DOHH2 (cell line): ENCODE data around the gene PAIP1.
"Not testable (repeated sequence)": the region's sequence is repeated elsewhere in the genome, so short reads cannot be mapped to it uniquely, and the experiment has no call there.

Source experiments
- H3F3A ChIP-seq: fragments of 200-600 bp; sonication (generic), shearing (Covaris generic); 2 replicates; pipeline ENCODE4 v1.6.0; 2016; ENCODE audit warnings: antibody characterized with exemption, mild to moderate bottlenecking; ENCODE audit not compliant: control insufficient read depth, insufficient read depth
- H3K27ac ChIP-seq: fragments of 200-600 bp; sonication (generic); 2 replicates; pipeline ENCODE4 v1.5.1; 2014; ENCODE audit warnings: low read depth, mild to moderate bottlenecking, low read length, moderate library complexity
- H3K27me3 ChIP-seq: fragments of 200-600 bp; sonication (generic); 2 replicates; pipeline ENCODE4 v1.6.1; 2014; ENCODE audit warnings: mild to moderate bottlenecking, low read length, mixed read lengths; ENCODE audit not compliant: control insufficient read depth
- H3K36me3 ChIP-seq: fragments of 200-600 bp; sonication (generic); 2 replicates; pipeline ENCODE4 v1.6.1; 2014; ENCODE audit warnings: mild to moderate bottlenecking, low read length, moderate library complexity, mixed read lengths; ENCODE audit not compliant: control insufficient read depth
- H3K4me1 ChIP-seq: fragments of 200-600 bp; sonication (generic); 2 replicates; pipeline ENCODE4 v1.6.1; 2014; ENCODE audit warnings: mild to moderate bottlenecking, low read length, mixed read lengths; ENCODE audit not compliant: control insufficient read depth
- H3K4me2 ChIP-seq: fragments of 200-600 bp; sonication (generic); 2 replicates; pipeline ENCODE4 v1.6.0; 2014; ENCODE audit warnings: mild to moderate bottlenecking, low read length, moderate library complexity
- H3K4me3 ChIP-seq: fragments of 200-600 bp; sonication (generic); 2 replicates; pipeline ENCODE4 v1.5.1; 2014; ENCODE audit warnings: mild to moderate bottlenecking, low read length, mixed read lengths
- H3K79me2 ChIP-seq: fragments of 200-600 bp; sonication (generic); 2 replicates; pipeline ENCODE4 v1.6.1; 2014; ENCODE audit warnings: mild to moderate bottlenecking, low read length, mixed read lengths; ENCODE audit not compliant: control insufficient read depth
- H3K9me2 ChIP-seq: fragments of 200-600 bp; sonication (generic); replicated peaks from 2 replicates; pipeline ENCODE4 v1.6.1; 2014; ENCODE audit warnings: mild to moderate bottlenecking, low read length, mixed read lengths; ENCODE audit not compliant: control insufficient read depth
- H3K9me3 ChIP-seq: fragments of 200-600 bp; sonication (generic); 2 replicates; pipeline ENCODE4 v1.6.1; 2014; ENCODE audit warnings: antibody characterized with exemption, low read length, mixed read lengths; ENCODE audit not compliant: control insufficient read depth, insufficient read depth
- H4K20me1 ChIP-seq: fragments of 200-600 bp; sonication (generic); 2 replicates; pipeline ENCODE4 v1.6.0; 2014; ENCODE audit warnings: low read depth, mild to moderate bottlenecking, antibody characterized with exemption, low read length, moderate library complexity; ENCODE audit not compliant: control insufficient read depth, insufficient read depth
- EZH2phosphoT487 ChIP-seq: fragments of 200-600 bp; sonication (generic); IDR thresholded peaks from 2 replicates; pipeline ENCODE4 v1.6.1; 2017; ENCODE audit warnings: borderline replicate concordance, mild to moderate bottlenecking, antibody characterized with exemption, low read length, moderate library complexity, mixed read lengths
- TF ChIP-seq, protein P1 (sequence below): fragments of 200-600 bp; sonication (generic); IDR thresholded peaks from one replicate; pipeline ENCODE4 v1.5.1; 2014; ENCODE audit warnings: antibody characterized with exemption, mild to moderate bottlenecking, low read depth, low read length; ENCODE audit not compliant: poor library complexity, severe bottlenecking

The PAIP1 gene

GRCh38 chr5:43561356-43561755 lies 4.5 kb upstream of the PAIP1 start:
- Histone ChIP-seq H3K36me3 (no peaks in the 10 kb centered on the region; the same call in 1 of the 2 replicates), H3K4me1 (peaks cover 7% of the 10 kb centered on the region), H4K20me1 (no peaks in the 10 kb centered on the region), H3K27ac (no peak overlapping the region), H3K4me3 (no peak overlapping the region), H3K9me3 (no peaks in the 10 kb centered on the region), H3K4me2 (no peak overlapping the region), H3K27me3 (no peaks in the 10 kb centered on the region), H3K79me2 (peaks cover 1% of the 10 kb centered on the region), H3K9me2 (no peaks in the 10 kb centered on the region), H3F3A (no peaks in the 10 kb centered on the region)
- TF ChIP-seq, protein P1, sequence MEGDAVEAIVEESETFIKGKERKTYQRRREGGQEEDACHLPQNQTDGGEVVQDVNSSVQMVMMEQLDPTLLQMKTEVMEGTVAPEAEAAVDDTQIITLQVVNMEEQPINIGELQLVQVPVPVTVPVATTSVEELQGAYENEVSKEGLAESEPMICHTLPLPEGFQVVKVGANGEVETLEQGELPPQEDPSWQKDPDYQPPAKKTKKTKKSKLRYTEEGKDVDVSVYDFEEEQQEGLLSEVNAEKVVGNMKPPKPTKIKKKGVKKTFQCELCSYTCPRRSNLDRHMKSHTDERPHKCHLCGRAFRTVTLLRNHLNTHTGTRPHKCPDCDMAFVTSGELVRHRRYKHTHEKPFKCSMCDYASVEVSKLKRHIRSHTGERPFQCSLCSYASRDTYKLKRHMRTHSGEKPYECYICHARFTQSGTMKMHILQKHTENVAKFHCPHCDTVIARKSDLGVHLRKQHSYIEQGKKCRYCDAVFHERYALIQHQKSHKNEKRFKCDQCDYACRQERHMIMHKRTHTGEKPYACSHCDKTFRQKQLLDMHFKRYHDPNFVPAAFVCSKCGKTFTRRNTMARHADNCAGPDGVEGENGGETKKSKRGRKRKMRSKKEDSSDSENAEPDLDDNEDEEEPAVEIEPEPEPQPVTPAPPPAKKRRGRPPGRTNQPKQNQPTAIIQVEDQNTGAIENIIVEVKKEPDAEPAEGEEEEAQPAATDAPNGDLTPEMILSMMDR, result no peak
- TF ChIP-seq EZH2phosphoT487, result no peak

GRCh38 chr5:43560128-43560527 lies 3.3 kb upstream of the PAIP1 start:
- H4K20me1 ChIP-seq, result no peaks in the 10 kb centered on the region
- no peaks in the 10 kb centered on the region for H3K9me2 ChIP-seq
- no peak overlapping the region for H3K4me2 ChIP-seq
- TF ChIP-seq, protein P1, result no peak
- no peak for TF ChIP-seq EZH2phosphoT487
- H3K4me3 ChIP-seq, result no peak overlapping the region
- H3K79me2 ChIP-seq, result peaks cover 13% of the 10 kb centered on the region
- H3K36me3 ChIP-seq, result peaks cover 11% of the 10 kb centered on the region
- no peak overlapping the region for H3K27ac ChIP-seq
- H3K4me1 ChIP-seq, result peaks cover 12% of the 10 kb centered on the region
- H3K27me3 ChIP-seq, result no peaks in the 10 kb centered on the region
- no peaks in the 10 kb centered on the region for H3K9me3 ChIP-seq
- H3F3A ChIP-seq, result no peaks in the 10 kb centered on the region

DNA sequence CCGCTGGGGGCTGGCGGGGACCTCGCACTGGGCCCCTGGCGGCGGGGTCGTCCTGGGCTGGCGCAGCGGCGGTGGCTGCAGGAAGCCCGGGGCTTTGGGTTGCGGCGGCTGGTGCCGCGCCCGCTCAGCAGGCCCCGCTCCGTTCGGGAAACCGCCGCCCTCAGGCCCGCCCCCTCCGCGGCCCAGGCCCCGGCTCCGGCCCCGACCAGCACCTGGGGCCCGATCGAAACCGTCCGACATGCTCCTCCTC lies 345 bp downstream of the PAIP1 start:
- H3K9me2 ChIP-seq, H3K9me3 ChIP-seq, H3K27me3 ChIP-seq, H4K20me1 ChIP-seq, H3F3A ChIP-seq: not testable (repeated sequence)
- Histone ChIP-seq H3K27ac (peak overlapping the region; percentile 68), H3K36me3 (peaks cover 47% of the 10 kb centered on the region), H3K4me1 (peaks cover 33% of the 10 kb centered on the region), H3K79me2 (peaks cover 49% of the 10 kb centered on the region), H3K4me3 (peak overlapping the region; percentile 82), H3K4me2 (peak overlapping the region; percentile 93)

- no peak for TF ChIP-seq EZH2phosphoT487
- TF ChIP-seq, protein P1, result no peak
- Histone ChIP-seq H3K79me2 (peaks cover 54% of the 10 kb centered on the region), H3K4me3 (peak overlapping the region; percentile 82), H3K9me2 (no peaks in the 10 kb centered on the region), H3K4me2 (peak overlapping the region; percentile 93), H3K27me3 (no peaks in the 10 kb centered on the region), H4K20me1 (no peaks in the 10 kb centered on the region; the same call in 1 of the 2 replicates), H3K36me3 (peaks cover 52% of the 10 kb centered on the region), H3K4me1 (peaks cover 33% of the 10 kb centered on the region), H3F3A (no peaks in the 10 kb centered on the region), H3K27ac (peak overlapping the region; percentile 68), H3K9me3 (no peaks in the 10 kb centered on the region)
These were observed 826 bp downstream of the PAIP1 start for GRCh38 chr5:43555895-43556606.
